Central memory CD4-positive, alpha-beta T cell (primary cell): ENCODE measurements around the gene FOXO1.

Experiments used
- DNase-seq: peaks from one replicate; pipeline ENCODE4 v3.0.0; 2022

The FOXO1 gene

GRCh38 chr13:40604135-40604534 lies 62.3 kb downstream of the FOXO1 start:
- DNase-seq = no peak

- DNase-seq = peak; percentile 28
Measured at GRCh38 chr13:40600149-40600751, 66.2 kb downstream of the FOXO1 start.

GRCh38 chr13:40599747-40600146 lies 66.7 kb downstream of the FOXO1 start:
- DNase-seq = no peak

- DNase-seq = no peak
Measured at GRCh38 chr13:40599124-40599523, 67.3 kb downstream of the FOXO1 start.

- DNase-seq = no peak
Measured at GRCh38 chr13:40598569-40598968, 67.9 kb downstream of the FOXO1 start.

- no peak for DNase-seq
Measured at GRCh38 chr13:40597735-40598365, 68.6 kb downstream of the FOXO1 start.

GRCh38 chr13:40596484-40596883 lies 70.0 kb downstream of the FOXO1 start:
- DNase-seq = peak; percentile 43

- DNase-seq = no peak
Measured at GRCh38 chr13:40595693-40596092, 70.7 kb downstream of the FOXO1 start.

- no peak for DNase-seq
Measured at GRCh38 chr13:40592035-40592434, 74.4 kb downstream of the FOXO1 start.

GRCh38 chr13:40591091-40591490 lies 75.3 kb downstream of the FOXO1 start:
- DNase-seq = no peak

- DNase-seq = no peak
Measured at GRCh38 chr13:40590112-40590862, 76.2 kb downstream of the FOXO1 start.

- DNase-seq = no peak
Measured at GRCh38 chr13:40589285-40590109, 76.9 kb downstream of the FOXO1 start.

GRCh38 chr13:40588101-40588500 lies 78.3 kb downstream of the FOXO1 start:
- DNase-seq = no peak

GRCh38 chr13:40586886-40587565 lies 79.4 kb downstream of the FOXO1 start:
- no peak for DNase-seq

GRCh38 chr13:40585911-40586471 lies 80.5 kb downstream of the FOXO1 start:
- no peak for DNase-seq

GRCh38 chr13:40583738-40584137 lies 82.7 kb downstream of the FOXO1 start:
- DNase-seq = no peak

GRCh38 chr13:40582531-40582930 lies 83.9 kb downstream of the FOXO1 start:
- DNase-seq = no peak

- no peak for DNase-seq
Measured at GRCh38 chr13:40581277-40581579, 85.2 kb downstream of the FOXO1 start.

- DNase-seq = no peak
Measured at GRCh38 chr13:40580566-40581276, 85.7 kb downstream of the FOXO1 start.

- DNase-seq = no peak
Measured at GRCh38 chr13:40579535-40579934, 86.9 kb downstream of the FOXO1 start.

GRCh38 chr13:40578055-40578454 lies 88.4 kb downstream of the FOXO1 start:
- no peak for DNase-seq

- no peak for DNase-seq
Measured at GRCh38 chr13:40576369-40576768, 90.1 kb downstream of the FOXO1 start.
